Astrocyte (in vitro differentiated cells and primary cell): ENCODE results near the gene CAP1.

ENCODE experiments used
- EZH2 ChIP-seq: IDR thresholded peaks from 2 replicates; pipeline ENCODE4 v1.6.1; 2012; ENCODE audit warnings: mild to moderate bottlenecking, low read length, inconsistent platforms; ENCODE audit not compliant: insufficient read depth
- TF ChIP-seq, protein P1 (sequence below): IDR thresholded peaks from 2 replicates; pipeline ENCODE4 v1.5.1; 2011; ENCODE audit warnings: low read depth, mild to moderate bottlenecking, inconsistent platforms, low read length, moderate library complexity; ENCODE audit not compliant: insufficient read depth

GRCh38 chr1:40042341-40042740 lies 1.8 kb downstream of the CAP1 start:
- TF ChIP-seq, protein P1, sequence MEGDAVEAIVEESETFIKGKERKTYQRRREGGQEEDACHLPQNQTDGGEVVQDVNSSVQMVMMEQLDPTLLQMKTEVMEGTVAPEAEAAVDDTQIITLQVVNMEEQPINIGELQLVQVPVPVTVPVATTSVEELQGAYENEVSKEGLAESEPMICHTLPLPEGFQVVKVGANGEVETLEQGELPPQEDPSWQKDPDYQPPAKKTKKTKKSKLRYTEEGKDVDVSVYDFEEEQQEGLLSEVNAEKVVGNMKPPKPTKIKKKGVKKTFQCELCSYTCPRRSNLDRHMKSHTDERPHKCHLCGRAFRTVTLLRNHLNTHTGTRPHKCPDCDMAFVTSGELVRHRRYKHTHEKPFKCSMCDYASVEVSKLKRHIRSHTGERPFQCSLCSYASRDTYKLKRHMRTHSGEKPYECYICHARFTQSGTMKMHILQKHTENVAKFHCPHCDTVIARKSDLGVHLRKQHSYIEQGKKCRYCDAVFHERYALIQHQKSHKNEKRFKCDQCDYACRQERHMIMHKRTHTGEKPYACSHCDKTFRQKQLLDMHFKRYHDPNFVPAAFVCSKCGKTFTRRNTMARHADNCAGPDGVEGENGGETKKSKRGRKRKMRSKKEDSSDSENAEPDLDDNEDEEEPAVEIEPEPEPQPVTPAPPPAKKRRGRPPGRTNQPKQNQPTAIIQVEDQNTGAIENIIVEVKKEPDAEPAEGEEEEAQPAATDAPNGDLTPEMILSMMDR = no peak
- TF ChIP-seq EZH2 = no peak
